Stimulated activated CD4-positive, alpha-beta T cell treated with anti-CD3 and anti-CD28 coated beads, Interleukin-12 subunit alpha, Interleukin-12 subunit beta, amount 100 ng/mL, for 48 hours (primary cell): Measurements from ENCODE around the gene CAMK2D.
"Not testable (repeated sequence)": the region's sequence is repeated elsewhere in the genome, so short reads cannot be mapped to it uniquely, and the experiment has no call there.

Experiments
- DNase-seq, 3 donors: peaks; one replicate each; pipeline ENCODE4 v3.0.0-alpha.2; 2020; ENCODE audit warnings: low read depth in 2 of 3, low spot score in 1 of 3

CAMK2D gene

DNA sequence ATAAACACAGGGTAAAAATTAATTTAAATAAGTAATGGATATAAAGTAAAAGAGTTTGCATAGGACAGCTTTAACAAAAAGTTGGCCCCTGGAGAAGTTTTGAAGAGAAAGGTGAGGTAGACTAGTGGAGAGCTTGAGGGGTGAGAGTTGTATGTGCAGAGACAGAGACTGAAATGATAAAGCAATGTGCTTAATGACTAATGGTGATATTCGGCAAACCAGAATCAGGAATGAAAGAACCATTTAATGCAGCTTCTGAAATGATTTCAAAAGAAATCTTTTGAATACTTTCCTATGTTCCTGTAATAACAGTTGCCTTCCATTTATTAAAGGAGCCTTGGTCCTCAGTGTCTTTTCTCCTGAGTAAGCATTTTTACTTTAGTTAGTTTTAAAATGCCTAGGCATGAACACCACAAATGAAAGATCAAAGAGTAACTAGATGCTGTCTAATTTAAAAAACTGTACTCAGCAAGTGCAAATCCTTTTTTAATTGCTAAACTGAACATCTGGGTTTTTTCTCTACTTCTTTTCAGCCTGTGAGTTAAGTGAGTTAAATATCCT lies 28.5 kb downstream of the CAMK2D start:
- no peak for DNase-seq

DNA sequence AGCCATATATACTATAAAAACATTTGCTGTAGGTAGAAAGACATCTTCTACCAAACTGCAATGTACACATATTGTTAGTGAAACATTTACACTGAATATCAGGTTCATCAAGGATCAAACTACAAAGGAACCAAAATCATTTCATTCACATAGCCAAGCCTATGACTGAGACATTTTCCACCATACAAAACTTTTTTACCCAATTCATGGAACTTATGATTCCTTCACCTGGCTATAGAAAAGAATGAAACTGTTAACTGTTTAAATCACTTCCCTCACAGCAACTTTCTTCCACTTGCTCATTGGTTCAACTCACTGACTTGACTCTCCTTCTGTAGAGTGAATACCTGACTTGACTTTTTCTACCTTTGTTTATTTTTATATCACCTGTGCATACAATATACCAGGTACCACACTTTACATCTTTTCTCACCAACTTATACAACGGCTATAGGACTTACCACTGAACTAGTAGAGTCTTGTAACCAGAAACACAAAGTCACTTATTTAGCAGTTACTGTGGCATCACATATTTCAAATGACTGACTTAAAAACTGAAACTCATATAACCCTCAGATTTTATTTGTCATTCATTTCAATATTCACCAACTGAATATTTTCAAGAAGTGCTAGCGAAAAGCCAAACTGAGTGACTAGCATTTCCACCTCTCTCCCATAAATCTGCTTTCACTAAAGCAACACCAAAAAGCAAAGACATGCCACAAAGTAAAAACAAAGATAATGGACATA lies 30.9 kb downstream of the CAMK2D start:
- DNase-seq: no peak

DNA sequence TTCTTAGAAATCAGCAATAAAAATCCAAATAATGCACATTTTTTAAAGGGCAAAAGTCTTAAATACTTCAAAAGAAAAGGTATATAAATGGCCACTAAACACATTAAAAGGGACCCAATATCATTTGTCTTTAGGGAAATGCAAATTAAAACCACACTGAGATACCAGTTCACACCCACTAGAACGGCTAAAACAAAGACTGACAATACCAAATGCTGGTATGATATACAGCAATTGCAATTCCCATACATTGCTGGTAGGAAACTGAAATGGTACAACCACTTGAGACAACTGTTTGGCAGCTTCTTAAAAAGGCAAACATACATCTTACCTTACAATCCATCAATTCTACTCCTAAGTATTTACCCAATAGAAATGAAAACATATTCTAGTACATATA lies 33.7 kb downstream of the CAMK2D start:
- DNase-seq: no peak

DNA sequence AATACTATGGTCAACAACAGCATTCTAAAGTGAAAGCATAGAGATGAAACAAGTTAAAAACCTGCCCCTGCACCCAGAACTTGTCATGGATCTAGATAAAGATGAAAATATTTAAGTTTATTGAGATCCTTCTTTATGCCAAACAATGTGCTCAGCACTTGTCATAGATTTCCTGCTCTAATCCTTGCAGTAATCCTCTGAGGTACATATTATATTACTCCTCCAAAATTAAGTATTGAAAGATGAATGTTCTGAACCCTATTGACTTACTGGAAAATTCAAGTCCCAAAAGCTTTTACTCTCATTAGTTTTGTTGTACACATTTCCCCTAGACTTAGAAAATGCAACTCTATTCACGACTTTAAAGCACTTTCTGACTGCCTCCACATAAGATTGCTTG lies 35.6 kb downstream of the CAMK2D start:
- DNase-seq: no peak

DNA sequence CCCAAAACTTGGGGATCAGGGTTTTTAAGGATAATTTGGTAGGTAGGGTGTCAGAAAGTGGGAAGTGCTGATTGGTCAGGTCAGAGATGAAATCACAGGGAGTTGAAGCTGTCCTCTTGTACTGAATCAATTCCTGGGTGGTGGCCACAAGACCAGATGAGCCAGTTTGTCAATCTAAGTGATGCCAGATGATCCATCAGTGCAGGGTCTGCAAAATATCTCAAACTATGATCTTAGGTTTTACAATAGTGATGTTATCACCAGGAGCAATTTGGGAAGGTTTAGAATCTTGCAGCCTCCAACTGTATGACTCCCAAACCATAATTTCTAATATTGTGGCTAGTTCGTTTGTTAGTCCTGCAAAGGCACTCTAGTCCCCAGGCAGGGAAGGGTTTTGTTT lies 43.3 kb downstream of the CAMK2D start:
- no peak for DNase-seq

DNA sequence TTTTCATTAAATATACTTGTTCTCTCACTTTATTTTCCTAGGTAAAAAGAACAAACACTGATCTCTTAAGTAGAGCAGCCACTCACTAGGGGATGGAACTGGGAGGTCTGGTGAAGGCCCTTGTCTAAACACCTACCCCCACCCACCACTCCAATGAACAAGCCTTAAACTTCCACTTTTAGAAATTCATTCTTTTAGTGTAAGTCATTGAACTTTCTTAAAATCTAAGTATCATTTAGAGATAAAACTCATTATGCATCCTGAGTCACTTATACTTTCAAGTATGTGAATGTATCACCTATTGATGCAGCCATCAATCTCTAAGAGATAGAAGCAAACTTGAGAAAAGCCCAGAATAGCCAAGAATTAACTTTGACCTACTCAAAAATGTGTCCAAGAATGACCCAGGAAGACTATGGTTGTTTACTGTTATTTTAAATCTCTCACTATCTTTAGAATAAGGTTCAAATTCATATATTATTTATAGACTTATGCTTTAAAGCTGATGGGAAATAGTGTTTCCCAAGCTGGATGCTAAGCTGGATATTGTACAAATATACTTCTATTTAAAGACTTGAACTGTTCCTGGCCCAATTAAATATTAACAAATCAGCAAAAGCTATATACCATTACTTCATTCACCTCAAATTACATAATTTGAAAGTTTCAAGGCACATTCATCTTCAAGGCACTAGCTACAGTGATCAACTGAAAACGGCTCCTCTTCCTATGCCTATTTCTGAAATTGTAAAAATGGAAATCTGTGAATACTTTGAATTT lies 49.5 kb downstream of the CAMK2D start:
- no peak for DNase-seq

DNA sequence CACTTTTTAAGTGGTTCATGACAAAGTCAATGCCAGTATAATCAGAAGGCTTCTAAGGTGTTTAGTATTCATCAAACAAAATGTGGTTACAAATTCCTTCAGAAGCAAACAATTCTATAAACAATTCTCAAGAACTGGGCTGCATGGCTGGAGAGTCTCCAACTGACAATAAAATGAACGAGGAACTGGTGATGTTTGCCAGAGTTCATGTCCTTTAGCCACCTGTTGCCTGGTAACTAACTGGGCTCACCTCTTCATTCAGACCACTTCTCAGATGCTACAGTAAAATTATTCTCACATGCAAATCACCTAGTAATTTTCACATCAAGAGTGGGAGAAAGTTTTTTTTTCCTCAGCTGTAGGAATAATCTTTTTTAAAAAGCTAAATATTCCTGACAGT lies 53.3 kb downstream of the CAMK2D start:
- DNase-seq: no peak

DNA sequence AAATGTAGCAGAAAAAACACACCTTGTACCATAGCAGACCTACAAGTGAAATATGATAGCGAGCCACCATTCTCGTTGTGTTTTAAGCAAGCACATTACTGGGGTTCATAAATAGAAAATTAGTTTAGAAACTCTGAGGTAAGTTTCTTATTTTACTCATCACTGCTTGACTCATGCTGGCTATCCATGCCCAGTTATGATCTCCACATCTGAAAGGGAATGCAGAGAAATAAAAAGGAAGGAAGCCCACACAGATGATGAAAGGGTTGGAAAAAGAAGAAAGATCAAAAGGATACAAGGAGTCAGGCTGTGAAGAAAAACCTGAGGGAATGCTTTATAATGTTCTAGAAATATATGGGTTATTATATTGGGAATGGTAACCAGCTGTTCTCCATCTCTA lies 54.5 kb downstream of the CAMK2D start:
- DNase-seq: no peak

DNA sequence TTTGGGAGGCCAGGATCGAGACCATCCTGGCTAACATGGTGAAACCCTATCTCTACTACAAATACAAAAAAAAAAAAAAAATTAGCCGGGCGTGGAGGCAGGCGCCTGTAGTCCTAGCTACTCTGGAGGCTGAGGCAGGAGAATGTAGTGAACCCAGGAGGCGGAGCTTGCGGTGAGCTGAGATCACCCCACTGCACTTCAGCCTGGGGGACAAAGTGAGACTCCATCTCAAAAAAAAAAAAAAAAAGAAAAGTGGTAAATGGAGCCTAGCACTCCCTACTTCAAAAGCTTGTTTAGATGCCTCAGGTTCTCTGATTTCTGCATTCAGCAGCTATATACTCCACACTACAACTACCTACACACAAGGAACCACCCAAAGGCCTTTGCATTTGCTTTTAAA lies 56.4 kb downstream of the CAMK2D start:
- not testable (repeated sequence) for DNase-seq

DNA sequence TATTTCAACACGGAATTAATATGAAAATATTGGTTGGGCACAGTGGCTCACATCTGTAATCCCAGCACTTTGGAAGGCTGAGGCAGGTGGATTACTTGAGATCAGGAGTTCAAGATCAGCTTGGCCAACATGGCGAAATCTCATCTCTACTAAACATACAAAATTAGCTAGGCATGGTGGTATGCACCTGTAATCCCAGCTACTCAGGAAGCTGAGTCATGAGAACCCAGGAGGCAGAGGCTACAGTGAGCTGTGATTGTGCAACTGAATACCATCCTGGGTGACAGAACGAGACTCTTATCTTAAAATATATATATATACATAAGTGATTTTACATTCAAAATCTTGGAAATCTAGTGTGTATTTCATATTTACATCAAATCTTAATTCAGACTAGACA lies 58.9 kb downstream of the CAMK2D start:
- not testable (repeated sequence) for DNase-seq

DNA sequence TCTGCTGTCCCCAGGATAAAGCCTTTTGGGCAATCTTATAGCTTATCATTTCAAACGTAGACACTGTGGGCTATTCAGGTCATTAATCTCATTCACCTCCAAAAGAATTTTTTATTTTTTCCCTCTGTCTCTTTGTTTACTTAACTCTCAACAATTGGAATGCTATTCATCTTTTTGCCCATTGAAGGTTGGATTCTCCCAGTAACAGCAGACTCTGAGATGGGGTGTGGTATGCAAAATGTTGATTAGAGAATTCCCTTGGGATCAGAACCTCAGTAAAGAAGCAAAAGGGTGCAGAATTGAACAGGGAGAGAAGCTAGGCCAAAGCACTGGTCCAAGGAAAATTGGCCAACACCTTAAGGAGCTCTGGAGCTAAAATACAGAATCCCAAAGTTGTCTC lies 60.4 kb downstream of the CAMK2D start:
- DNase-seq: no peak

DNA sequence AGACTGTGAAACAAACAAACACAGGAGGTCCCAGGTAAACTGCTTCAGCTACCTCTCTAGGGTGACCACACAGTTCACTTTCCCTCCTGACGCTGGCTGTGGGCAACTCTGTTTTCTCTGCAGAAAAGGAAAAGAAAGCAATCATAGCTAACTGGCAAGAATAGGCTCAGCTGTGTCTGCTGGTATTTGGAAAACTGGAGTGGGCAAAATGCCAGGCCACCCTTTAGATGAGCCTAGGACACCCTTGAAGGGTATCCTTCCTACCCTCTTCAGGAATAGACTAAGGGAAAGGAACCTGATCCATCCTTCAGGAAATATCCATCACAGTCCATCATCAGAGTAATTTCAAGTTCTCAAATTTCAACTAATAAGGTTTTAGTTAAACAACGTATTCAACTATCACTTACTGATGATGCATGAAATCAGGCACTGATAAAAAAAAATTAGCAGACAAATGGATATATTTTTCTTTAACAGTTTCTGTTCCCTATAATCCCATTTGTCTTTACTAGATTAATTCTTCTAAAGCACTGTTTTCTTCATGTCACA lies 60.9 kb downstream of the CAMK2D start:
- DNase-seq: no peak

DNA sequence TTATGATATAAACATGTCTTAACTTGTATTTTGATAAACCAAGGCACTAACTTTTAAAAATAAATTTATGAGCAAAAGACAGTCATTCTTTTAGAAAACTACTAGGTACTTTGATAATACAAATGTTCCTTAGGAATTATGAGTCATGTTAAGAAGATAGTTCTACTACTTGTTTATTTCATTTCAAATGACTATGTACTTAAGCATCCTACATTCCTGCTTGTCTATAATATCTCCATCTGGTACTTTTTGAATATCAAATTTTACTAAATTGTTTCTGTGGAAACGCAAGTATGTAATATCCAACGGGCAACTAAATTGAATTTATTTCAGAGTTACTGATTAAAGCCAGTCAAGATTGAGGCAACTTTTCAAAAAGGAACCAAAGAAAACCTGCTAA lies 61.8 kb downstream of the CAMK2D start:
- no peak for DNase-seq

DNA sequence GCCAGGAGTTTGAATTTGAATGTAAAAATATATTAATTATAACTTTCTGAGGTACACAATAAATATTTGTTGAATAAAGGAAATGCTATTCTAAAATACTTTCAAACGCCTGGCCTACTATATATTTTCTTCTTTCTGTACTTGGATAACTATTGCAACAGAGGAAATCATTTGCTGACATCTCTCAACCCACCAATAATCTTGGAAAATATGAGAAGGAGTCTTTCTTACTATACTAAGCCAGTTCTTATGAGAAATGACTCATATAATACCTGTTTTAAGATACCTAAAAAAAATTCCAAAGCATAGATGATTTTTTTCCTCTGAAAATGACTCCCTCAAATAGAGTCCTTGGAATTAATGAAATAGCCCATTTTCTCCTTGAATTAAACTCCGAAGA lies 64.1 kb downstream of the CAMK2D start:
- DNase-seq: no peak

DNA sequence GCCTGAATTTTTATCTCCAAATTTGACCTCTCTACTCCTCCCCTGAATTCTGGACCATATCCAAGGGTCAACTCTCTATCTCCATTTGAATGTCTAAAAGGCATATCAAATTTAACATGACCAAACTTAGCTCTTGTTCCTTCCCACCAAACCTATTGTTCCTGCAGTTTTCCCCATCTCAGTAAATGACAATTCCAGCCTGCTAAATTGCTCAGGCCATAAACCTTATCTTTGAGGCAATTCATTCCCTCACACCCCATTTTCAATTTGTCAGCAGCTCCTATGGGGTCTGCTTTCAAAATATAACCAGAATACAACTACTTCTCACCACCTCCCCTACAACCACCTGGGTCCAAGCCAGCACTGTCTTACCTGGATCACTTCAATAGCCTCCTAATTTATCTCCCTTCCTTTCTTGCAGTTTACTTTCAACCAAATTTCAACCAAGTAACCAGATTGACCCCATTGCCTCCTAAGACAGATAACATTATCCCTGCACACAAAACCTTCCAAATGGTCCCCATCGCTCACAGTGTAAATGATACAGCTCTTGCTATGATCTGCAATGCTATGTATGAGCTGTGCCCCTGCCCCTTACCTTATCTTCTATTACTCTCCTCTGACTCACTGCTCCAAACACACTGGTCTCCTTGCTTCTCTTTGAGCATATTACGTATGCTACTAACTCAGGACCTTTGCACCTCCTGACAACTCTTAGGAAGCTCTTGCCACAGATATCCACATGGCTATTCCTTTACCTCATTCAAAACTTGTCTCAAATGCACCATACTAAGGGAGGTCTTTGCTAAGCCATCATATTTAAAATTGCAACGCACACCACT lies 66.0 kb downstream of the CAMK2D start:
- no peak for DNase-seq

DNA sequence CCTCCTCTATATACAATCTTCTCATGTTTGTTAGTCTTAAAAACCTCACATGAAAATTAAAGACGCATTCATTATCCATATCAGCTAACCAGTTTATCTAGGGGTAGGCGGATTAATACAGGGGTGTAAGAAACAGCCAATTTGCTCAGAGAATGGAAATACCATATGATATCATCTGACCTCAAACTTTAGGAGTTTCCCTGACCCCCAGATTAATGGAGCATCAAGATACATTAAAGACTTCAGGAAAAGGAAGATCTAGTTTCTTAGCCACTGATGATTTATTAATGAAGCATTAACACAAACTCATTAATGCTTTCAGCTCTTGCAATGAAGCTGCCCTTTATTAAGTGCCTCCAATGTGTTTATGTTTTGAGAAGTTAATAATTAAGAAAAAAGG lies 67.5 kb downstream of the CAMK2D start:
- DNase-seq: no peak

DNA sequence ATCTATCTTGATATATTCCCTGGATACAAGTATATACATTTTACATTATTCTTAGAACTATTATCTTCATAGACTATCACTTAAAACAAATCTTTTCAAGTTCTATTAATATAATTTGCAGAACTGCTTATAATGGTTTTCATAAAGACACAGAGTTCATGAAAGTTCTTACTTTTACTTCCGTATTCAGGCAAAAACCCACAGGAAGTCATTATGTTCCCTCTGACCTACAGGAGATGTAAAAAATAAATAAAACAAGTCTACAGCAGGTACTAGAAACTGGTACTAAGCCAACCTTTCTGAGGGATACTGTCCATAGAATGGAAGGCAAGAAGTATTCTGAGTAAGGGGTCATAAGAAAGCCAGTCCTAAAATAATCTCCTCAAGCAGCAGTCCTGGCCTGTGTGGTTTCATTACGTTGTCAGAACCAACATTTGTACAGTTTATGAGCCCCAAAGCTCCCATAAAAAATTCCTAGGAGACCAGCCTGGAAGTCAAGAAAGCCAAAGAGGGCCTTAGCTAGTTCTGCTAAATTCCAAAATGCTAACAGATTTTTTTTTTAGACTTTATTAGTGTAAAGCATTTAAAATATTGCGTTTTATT lies 68.6 kb downstream of the CAMK2D start:
- DNase-seq: no peak

DNA sequence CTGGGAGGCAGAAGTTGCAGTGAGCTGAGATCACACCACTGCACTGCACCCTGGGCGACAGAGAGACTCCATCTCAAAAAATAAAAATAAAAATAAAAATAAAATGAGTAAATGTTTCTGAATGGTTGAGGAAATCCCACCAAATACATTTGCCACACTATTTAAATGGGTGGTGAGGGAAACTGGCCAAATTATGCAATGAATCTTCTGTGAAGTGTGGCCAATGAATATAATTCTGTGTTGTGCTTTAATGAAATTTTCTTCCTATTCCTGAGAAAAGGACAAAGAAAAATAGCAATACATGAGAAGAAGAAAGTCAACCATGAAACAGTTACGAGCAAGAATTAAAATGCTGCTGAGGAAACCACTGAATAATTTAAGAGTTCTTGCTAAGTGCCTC lies 69.9 kb downstream of the CAMK2D start:
- no peak for DNase-seq

DNA sequence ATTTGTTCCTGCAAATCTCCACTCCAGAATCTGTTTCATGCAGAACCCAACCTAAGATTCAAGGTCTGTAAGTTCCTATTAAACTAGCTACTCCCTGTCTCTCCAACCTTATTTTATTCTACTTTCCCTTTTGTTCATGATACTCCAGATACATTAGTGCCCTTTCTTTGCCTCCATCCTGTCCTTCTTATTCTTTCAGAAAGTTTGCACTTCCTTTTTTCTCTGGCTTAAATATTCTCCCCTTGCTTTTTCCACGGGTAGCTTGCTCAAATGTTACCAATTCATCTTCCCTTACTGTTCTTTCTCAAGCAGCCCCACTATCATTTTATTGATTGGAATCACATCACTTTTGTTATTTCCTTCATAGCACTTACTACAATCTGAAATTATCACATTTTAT lies 72.1 kb downstream of the CAMK2D start:
- no peak for DNase-seq

DNA sequence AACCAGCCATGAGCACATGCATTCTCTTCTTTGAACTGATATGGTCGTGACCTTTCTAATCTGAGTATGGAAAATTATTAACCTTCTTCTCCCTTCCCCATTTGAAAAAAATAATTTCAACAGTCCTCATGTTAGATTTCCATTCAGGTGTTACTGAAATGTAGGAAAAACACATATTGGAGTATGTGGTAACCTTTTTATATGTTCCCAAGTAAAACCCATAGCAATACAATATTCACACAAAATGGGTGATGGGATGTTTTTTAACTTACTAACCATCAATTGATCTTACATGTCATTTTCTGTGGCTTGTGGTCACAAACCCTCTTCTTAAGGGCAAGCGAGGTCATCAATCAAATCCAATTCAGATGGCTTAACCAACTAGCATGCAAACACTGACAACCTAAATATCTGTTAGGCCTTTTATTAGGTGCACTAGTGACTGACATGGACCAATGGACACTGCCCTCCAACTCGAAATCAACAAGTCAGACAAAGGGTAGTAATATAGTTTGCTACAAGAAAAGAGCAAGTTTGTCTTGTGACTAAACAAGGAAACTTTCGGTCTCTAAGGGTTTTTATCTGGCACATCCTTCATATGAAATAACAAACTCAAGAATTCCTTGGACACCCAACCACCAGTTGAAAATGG lies 74.3 kb downstream of the CAMK2D start:
- DNase-seq: no peak
